Activated CD4-positive, alpha-beta T cell treated with anti-CD3 and anti-CD28 coated beads, Interleukin-10, Interleukin-2, amounts not matched to agents 100 ng/mL and 50 ng/mL, durations not matched to agents 16 hours and 8 hours (primary cell): ENCODE measurements around the gene UBR4.
A peak's percentile ranks its signal among the peaks of the same experiment; 100 is the strongest.
"Not testable (repeated sequence)": the region's sequence is repeated elsewhere in the genome, so short reads cannot be mapped to it uniquely, and the experiment has no call there.

Experiments used
- DNase-seq: peaks from one replicate; pipeline ENCODE4 v3.0.0-alpha.2; 2020

Gene UBR4

DNA sequence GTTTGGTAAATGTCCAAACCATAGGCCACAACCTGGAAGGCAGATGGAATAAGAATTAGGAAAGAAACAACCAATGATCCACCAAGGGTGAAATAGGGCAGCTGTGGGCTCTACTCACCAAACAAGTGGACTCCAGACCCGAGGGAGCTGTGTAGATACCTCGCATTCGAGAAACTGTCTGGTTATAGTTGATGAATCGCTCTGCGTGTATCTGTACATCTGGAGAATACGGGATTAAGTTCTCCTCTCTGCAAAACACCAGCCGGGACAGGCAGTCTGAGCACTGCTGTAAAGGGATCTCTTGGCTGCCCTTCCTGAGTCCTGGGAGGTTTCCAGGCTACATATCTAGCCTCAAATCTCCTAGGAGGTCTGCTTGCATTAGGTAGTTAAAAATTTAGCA is 9.4 kb upstream of the UBR4 start:
- no peak for DNase-seq

DNA sequence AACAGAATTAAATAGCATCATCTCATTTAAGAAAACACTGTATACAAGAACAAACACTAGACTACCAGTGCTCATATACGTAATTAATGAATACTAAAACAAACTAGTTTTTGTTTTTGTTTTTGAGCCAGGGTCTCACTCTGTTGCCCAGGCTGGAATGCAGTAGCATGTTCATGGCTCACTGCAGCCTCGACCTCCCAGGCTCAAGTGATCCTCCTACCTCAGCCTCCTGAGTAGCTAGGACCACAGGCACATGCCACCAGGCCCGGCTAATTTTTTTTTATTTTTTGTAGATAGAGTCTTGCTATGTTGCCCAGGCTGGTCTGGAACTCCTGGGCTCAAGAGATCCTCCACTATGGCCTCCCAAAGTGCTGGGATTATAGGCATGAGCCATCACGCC is 6.5 kb upstream of the UBR4 start:
- not testable (repeated sequence) for DNase-seq

DNA sequence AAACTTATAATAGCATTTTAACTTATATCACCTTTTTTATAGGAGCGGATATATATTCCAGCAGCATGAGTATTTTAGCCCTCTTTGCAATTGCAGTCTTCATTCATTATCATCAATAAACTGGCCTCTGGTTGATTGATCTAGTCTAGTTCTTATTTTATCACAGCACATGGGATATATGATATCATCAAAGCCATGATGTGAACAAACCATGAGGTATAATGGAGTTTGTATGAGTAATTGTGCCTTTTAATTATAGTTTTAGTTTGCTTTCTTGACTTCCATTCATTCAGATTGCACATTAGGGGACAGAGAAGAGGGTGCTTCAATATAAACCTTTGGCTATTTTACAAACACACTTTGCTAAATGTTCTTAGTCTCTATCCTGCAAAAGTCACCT is 3.5 kb upstream of the UBR4 start:
- no peak for DNase-seq

DNA sequence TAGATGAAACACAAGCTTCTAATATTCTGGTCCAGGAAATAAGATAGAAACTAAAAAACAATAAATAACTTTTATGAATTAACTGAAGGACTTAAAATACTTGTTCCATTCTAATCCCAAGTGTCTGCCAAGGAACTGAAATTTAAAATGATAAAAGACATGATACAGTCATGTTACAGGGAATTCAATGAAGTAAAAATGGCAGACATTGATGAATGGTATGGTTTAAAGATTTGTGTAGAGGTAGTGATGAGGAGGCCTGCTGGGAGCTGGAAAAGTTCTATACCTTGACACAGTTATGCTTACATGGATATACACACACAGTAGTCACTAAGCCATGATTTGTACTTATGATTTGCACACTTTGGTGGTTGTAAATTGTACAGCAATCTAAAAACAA is 2.1 kb upstream of the UBR4 start:
- no peak for DNase-seq

DNA sequence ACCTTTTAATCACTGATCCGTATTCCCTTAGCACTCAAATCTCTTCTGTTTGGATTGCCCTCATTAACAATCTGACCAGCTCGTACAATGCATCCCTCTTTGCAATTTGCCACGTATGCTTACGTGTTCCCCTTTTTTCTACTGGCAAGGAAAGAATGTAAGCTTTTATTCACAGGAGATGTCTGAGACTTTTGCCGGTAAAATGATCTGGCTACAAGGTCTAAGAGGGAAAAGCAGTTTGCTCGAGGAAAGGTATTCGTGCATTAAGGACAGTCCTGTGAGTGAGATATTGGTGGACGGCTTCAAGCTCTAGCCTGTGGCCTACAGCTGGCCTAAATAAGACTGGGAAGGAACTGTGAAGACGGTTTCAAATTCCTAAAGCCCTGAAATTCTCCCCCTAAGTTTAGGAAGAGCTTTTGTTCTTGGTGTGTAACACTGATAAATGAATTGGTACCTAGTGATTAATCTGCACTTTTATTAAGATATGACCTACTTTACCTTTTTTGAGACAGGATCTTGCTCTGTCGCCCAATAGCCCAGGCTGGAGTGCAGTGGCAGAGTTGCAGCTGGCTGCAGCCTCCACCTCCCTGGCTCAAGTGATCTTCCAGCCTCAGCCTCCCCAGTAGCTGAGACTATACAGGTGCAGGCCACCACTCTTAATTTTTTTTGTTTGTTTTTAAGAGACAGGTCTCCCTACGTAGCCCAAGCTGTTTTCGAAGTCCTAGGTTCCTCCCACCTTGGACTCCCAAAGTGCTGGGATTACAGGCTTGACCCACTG is 895 bp upstream of the UBR4 start:
- no peak for DNase-seq

DNA sequence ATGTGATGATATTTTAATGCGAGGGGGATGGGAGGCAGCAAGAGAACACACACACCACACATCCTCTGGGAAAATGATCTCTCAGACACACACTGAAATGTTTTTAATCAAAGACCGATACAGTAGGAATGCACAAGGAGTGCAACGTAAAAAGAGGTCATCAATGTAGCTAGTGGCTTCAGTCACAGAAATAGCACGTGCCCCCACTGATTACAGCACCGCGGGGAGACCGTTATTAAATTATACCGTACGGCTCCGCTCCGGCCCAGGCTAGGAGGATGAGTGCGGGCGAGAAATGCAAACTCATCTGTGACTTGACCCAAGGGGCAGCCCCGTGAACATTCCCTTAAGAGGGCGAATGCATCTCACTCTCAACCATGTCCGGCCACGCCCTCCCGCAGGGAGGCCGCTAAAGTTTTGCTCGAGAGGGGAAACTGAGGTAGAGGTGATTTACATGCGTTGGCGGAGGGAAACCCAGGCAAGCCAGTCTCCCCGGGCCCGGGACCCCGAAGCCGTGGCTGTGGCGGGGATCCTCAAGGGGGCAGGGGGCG is 552 bp downstream of the UBR4 start:
- DNase-seq, result peak; percentile 80

DNA sequence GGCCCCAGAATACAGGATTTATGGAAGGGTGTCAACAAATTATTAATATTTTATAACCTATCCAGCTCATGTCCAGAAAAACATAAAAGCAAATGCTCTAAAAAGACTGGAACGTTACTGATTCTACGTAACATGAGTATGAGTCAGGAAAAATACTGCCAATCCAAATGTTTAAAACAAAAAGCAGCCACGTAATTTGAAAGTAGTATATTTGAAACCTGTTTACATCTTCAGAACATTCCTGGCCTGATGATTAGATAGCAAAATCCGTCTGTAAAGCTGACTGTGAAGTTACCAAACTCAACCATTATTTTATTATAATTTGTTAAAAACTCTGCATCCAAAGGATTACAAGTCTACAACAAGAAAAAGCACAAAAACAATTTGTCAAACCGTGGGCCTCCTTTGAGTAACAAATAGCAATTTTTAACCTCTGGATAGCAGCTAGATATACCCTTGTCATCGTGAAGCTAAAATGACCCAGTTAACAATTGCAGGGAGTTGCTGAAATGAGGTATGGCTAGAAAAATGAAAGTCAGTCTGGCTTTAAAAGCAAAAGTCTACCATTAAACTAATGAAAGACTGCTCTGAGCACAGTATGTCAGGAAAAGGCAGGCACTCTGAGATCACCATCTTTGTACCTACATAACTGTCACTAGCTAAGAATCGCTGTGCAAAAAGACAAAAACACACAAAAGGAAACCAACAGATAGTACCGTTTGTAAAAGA is 1.2 kb downstream of the UBR4 start:
- peak; percentile 9 for DNase-seq

DNA sequence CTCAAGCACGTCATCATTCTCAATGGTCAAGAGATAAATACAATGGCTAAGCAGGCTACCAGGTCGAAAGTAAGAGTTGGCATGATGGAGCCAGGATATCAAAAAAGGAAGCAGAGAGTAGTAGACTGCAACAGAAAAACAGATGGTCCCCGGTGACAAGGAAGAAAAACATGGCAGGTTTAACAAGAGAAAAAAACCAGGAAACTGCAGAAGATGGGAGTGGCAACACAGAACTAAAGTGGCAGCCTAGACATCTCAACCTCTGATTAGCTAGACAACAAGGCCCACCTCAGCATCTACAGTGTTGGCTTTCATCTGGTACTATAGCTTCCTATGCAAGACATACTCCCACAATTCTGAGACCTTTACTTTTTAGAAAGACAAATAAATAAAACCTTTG is 3.1 kb downstream of the UBR4 start:
- DNase-seq, result no peak

DNA sequence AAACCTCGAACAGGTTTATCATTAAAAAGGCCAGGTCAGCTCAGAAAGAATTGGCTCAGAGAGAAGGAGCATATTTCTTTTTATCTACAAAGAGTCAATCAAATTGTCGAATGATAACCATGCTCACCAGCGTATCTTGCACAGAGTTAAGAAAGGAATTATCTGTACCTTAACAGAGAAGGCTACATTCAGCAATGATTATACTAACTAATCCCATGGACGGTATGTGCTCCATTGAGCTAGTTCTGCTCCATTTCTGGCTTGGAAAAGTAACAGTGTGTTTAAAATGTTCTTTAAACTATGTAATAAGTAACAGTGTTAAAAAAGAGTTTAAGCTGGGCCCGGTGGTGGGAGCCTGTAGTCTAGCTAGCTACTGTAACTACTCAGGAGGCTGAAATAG is 4.2 kb downstream of the UBR4 start:
- DNase-seq, result no peak

DNA sequence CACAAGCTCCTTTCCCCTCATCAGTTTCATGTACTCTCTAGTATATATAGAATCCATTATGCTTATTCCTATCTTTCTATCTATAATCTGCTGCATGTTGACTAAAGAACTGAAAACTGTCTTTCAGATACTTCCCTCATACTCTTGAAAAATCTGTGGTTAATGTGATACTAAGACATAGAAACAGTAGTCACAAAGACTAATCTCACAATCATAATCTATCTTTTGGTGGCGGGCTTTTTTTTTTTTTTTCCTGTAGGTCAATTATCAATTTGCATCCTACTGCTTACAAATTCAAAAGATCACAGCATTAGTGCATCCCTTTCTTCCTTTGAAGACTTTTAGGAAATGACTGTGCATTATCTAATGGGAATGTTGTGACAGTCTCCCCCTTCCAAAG is 4.7 kb downstream of the UBR4 start:
- peak; percentile 48 for DNase-seq

DNA sequence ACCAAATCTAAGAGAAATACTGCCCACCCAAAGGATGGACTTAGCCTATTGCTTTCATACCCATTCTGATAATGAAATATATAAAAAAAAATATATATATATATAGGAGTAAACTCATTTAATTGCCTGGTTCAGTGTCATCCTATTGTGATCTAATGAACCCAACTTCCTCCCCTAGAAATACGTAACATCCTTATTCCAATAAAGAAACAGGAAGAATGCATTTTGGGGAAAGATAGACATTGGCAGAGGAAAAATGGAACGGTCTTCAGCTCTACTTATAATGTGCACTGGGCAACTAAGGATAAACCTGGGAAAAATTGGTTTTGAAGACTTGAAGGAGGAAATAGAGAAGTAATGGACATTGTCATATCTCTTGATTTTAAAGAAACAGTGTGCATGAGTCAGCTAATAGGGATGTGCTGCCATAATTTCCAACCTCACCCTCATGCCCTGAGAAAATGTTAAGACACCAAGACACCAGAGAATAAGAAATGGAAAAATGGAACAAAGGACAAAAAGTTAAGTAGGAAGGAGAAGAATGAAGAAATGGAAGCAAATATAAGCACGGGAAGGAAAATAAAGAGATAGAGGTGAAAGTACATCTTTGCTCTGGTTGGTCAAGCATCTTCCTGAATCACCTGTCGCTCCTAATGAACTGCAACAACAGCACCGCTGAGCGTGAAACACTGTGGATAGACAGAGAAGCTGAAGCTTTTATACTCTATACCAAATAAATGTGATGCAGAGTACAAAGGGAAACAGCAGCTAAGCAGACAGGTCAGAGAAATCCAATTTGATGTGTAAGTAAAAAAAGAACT is 5.4 kb downstream of the UBR4 start:
- DNase-seq, result no peak

DNA sequence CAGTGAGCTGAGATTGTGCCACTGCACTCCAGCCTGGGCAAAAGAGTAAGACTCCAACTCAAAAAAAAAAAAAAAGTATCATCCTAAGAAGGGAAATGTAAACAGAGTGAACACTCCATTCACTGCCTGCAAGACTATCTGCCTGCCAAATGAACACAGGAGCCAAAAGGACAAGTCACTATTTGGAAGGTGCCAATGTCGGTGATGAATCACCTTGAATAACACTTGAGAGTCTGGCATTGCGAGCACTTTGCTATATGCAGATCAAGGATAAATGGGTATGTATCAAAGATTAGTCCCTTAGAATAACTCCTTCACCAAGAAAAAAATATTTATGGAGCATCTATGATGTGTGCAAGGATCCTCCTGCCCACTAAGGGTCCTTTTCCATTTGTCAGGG is 6.6 kb downstream of the UBR4 start:
- no peak for DNase-seq

DNA sequence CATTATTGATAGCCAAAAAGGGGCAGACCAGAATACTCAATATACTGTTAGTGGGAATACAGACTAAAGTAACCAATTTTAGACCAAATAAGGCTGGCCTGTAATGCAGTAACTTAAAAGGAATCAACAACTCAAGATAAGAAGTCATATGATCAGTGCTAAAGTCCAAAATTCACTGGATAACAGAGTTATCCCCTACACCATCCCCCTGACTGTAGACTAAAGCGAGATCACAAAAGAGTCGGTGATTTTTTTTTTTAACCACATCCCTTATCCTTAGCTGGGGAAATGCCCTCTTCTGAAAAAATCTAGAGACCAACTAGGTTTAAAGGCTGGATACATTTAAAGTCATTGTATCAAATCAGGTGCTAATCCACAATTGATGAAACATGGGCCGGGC is 7.7 kb downstream of the UBR4 start:
- DNase-seq, result no peak

DNA sequence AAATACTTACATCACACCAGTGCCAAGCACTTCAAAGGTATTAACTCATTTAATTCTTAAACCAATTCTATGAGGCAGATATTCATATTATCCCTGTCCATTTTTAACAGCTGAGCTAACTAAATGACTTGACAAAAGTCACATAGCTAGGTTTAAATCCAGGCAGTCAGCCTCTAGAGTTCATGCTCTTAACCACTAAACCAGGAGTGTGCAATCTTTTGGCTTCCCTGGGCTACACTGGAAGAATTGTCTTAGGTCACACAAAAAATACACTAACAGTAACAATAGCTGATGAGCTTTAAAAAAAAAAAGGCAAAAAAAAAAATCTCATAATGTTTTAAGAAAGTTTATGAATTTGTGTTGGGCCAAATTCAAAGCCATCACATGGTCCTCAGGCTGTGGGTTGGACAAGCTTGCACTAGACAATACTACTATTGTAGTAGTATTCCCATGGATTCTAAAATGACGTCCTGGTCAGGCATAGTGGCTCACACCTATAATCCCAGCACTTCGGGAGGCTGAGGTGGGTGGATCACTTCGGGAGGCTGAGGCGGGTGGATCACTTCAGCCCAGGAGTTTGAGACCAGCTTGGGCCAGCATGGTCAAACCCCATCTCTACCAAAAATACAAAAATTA is 10.0 kb downstream of the UBR4 start:
- no peak for DNase-seq

DNA sequence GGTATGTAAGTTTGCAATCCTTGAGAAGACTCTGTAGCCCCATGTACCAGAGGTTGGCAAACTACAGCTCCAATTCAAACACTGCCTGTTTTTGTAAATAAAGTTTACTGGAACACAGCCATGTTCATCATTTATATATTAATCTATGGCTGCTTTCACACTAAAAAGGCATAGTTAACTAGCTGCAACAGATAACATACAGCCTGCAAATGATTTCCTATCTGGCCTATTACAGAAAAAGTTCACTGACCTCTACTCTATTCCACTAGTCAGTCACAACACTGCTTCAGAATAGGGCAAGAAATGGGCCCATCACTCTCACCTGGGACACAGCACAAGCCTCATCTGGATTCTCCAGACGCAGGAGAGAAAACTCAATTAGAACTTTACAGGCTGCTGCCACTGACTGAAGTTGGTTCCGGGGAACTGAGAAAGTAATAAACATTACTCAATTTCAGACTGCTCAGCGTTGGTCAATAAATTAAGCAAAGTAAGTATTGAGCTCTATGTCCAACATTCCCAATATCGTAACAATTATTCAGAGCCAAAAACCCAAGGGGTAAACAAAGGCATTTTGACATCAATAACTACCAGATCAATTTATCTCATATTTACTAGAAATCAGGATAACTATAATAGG is 10.6 kb downstream of the UBR4 start:
- no peak for DNase-seq

DNA sequence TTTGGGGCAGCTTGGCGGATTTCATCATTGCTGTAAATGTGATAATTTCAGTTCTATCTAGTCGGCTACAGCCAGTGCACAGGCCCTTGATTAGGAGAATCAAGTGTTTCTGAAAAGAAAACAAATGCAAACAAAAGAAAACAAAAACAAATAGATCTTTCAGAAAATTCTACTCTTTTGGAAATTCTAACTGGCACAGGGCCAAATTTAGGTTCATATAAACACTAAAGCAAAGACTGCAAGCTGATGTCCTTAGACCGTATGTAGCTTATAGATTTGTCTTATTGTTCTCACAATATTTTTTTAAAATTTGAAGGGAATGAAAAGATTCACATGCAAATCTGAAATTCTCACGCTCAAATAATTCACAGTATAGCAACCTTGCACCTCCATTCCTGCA is 11.2 kb downstream of the UBR4 start:
- DNase-seq, result no peak

DNA sequence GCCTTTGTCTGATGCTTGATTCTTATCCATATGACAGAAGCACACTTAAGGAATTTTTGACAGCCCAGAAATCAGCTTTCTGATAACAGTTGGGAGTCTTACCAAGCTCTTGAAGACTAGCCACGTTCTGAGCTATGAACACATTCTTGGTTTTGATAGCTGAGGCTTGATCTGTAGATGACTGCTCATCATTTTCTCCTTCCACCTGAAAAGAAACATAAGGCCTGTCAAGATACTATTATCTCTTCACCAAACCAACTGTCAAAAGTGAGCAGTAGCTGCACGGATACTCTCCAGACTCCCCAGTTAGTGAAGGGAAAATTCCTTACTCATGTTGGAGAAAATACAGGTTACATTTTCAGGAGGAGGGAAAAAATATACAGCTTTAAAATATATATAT is 12.2 kb downstream of the UBR4 start:
- DNase-seq, result no peak

DNA sequence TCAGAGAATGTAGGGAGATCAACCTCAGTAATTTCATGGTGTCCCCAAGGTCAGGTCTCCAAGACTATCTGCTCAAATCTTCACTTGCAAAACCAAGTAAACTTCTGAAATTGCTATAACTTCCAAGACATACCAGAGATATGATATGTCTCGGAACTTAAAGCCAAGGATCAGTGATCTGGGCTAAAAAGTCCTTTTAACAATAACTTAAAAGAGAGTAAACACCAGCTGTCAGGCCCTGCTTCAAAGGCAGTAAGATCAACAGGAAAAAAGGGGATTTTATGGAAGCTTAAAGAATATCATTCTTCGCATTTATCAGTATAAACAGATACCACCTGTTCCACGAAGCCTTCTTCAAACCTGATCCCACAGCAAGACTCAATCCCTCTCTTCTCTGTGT is 13.7 kb downstream of the UBR4 start:
- no peak for DNase-seq

DNA sequence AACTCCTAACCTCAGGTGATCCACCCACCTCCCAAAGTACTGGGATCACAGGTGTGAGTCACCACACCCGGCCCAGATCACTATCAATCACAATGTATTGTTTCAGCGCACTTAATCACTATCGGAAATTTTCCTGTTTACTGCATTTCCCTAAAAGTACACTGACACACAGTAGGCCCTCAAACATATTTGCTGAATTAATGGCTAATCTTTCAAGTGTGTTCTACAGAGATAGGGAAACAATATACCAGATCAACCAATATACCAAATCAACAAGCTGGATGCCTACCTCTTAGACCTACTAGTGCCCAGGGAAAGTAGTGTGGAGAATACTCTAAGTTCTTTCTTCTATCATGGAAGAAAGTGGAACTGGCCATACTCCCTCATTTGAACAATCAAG is 17.1 kb downstream of the UBR4 start:
- no peak for DNase-seq

DNA sequence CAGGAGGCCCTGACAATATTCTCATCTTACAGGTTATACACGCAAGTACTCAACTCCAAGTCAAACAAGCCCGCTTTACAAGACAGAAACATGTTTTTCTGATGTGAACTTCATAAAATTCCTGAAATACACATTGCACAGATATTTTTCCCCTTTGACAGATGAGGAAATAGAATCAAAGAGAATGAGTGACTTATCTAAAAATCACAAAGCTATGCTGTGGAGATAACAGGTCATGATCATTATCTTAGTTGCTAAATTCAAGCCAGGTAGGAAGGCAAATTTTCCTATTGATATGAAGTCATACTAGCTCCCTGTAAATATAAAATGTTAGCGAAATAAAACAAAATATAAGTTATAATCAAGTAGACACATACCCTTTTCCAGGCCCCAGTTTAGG is 18.3 kb downstream of the UBR4 start:
- DNase-seq, result no peak

DNA sequence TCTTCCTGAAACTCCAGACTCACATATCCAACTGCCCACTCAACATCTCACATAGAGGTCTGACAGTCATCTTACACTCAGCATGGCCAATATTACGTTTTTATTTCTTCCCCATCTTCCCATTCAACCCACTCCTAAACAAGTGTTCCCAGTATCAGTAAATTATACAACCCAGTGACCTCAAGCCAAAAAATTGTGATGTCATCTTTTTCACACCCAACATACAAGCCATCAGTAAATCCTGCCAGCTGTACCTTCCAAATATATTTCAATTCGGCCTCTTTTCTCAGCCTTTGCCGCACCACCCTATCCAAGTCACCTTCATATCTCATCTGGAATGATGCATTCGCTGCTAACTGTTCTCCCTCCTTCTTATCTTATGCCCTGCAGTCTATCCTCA is 19.6 kb downstream of the UBR4 start:
- no peak for DNase-seq

DNA sequence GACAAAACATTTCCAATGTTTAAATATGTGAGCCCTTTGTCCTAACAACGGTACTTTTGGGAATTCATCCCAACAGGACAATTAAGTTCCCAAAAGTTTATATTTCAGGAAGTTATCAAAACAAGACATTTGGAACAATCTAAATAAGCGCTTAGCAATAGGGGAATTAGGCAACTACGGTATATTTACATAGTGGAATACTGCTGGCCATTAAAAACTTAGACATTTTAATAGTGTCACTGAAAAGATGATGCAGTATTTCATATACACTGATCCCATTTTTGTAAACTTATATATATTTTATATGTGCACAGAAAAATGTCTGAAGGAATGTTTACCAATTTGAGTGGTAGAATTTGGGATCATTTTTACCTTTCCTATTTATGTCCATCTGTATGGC is 20.8 kb downstream of the UBR4 start:
- no peak for DNase-seq

DNA sequence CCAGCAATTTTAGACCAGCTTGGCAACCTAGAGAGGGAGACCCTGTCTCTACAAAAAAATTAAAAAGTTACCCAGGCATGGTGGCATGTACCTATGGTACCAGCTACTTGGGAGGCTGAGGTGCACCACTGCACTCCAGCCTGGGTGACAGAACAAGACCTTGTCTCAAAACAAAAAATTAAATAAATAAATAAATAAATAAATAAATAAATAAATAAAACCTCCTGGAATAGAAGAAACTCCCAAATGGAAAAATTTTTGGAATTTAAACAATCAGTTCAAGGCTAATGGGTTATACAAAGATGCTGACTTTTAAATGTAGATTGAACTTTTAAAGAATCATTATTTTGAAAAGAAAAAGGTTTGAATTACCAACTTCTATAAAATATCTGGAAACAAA is 22.2 kb downstream of the UBR4 start:
- no peak for DNase-seq
